MM.1S (cell line): ENCODE data around the gene POU5F1.

ENCODE experiments used
- EZH2 ChIP-seq: fragments of 300-600 bp; sonication (generic); optimal IDR thresholded peaks from 2 replicates; pipeline ENCODE3; 2017; ENCODE audit warnings: low read depth, mild to moderate bottlenecking, antibody characterized with exemption, low read length, mixed read lengths
- EZH2phosphoT487 ChIP-seq: fragments of 300-600 bp; sonication (generic); IDR thresholded peaks from 2 replicates; pipeline ENCODE4 v1.6.1; 2018; ENCODE audit warnings: antibody characterized with exemption, low read length
- TF ChIP-seq, protein P1 (sequence below): fragments of 300-600 bp; sonication (generic); IDR thresholded peaks from 2 replicates; pipeline ENCODE4 v1.5.1; 2016; ENCODE audit warnings: antibody characterized with exemption, low read length, mixed read lengths

DNA sequence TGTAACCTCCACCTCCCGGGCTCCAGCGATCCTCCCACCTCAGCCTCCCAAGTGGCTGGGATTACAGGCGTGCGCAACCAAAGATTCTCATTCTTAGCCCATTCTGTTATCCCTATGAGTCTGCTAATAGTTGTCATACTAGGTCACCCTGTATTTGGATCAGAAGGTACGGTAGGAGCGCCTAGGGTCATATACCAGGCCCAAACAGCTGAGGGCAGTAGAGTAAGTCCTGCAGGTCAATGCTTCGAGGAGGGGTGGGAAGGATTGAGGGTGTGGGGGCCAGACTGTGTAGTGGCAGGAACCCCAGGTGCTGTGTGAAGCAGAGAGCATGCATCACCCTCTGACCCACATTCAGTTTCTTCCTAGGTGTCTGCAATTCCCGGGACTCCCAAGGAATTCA lies 22.7 kb upstream of the POU5F1 start:
- TF ChIP-seq, protein P1, sequence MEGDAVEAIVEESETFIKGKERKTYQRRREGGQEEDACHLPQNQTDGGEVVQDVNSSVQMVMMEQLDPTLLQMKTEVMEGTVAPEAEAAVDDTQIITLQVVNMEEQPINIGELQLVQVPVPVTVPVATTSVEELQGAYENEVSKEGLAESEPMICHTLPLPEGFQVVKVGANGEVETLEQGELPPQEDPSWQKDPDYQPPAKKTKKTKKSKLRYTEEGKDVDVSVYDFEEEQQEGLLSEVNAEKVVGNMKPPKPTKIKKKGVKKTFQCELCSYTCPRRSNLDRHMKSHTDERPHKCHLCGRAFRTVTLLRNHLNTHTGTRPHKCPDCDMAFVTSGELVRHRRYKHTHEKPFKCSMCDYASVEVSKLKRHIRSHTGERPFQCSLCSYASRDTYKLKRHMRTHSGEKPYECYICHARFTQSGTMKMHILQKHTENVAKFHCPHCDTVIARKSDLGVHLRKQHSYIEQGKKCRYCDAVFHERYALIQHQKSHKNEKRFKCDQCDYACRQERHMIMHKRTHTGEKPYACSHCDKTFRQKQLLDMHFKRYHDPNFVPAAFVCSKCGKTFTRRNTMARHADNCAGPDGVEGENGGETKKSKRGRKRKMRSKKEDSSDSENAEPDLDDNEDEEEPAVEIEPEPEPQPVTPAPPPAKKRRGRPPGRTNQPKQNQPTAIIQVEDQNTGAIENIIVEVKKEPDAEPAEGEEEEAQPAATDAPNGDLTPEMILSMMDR, result no peak
- TF ChIP-seq EZH2, result no peak
- no peak for TF ChIP-seq EZH2phosphoT487
